CD4-positive, alpha-beta T cell treated with Interleukin-15 for 4 hours (primary cell): Measurements from ENCODE around the gene TBXA2R.

ENCODE experiments used
- DNase-seq: peaks from one replicate; pipeline ENCODE4 v3.0.0-alpha.2; 2020; ENCODE audit warnings: low spot score

The TBXA2R gene

DNA sequence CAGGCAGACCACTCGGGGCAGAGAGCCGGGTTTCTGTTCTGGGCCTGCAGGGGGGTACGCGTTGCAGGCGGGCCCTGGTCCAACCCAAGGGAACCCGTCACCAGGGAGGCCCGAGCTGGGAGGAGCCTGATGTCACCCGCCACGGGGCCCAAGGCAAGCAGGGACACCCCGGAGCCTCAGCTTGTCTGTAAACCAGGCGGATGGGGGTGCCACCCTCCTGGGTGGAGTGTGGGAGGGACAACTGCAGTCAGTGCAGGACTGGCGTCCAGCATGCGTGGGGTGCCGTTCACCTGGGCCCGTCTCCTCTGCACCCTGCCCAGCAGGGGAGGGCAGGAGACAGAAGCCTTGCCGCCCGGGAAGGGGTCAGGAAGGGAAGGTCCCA lies 12.9 kb upstream of the TBXA2R start:
- DNase-seq, result no peak

DNA sequence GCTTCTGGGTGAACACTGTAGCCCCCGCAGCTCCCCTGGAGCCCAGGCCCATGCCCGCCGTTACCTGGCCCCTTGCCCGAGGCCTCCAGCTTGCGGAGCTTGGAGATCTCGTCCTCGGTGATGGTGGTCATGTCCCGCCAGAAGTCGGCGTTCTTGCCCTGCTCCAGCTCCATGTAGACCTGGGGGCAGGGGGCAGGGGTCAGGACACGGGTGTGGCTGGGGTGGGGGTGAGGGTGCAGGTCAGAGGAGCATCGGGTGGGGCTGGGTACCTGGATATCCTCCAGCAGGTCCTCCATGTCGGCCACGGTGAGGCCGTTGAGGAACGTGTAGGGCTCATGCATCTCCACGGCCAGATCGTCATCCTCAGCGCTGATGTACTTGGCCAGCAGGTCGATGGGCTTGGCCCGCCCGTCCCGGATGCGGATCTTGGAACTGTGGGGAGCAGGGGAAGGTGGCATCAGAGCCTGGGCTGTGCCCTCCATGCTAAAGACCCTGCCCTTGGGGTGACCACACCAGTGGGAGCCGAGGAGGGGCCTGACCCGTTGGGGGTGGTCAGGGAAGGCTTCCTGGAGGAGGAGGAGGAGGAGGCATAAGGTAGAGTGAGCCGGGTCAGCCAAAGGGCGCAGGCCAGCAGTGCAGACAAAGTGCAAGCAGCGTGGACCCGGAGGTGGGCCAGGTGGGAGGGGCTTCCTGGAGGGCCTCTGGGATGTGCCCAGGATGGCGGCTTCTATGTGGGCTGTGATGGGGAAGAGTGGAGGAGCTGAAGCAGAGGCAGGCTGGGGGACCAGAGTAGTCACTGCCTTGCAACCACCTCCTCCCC lies 12.3 kb upstream of the TBXA2R start:
- no peak for DNase-seq

DNA sequence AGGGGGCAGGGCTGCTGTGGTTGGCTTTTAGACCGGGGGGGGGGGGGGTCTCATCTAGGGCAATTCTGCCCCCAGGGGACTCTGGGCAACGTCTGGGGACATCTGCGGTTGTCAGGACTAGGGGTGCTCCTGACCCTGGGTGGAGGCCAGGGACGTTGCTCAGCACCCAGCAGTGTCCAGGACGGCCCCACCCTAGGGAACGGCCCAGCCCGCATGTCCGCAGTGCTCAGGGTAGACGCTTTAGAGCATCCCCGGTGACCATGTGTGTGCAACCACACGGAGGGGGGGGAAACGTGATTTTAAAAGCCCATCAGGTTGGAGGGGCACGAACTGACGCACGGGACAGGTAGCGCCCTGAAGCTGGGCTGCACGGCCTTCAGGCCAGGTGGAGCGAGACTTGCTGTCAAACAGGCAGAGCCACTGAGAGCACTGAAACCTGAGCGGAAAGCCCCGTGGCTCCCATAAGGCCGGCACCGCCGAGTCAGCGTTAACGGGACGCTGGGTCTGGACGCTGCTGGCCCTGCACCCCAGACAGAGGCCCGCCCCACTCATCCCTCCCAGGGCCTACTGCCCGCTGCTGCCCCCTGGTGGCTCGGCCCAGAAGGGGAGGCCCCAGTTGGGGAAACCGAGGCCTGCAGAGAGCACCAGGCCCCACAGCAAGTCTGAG lies 11.6 kb upstream of the TBXA2R start:
- peak; percentile 25 for DNase-seq

DNA sequence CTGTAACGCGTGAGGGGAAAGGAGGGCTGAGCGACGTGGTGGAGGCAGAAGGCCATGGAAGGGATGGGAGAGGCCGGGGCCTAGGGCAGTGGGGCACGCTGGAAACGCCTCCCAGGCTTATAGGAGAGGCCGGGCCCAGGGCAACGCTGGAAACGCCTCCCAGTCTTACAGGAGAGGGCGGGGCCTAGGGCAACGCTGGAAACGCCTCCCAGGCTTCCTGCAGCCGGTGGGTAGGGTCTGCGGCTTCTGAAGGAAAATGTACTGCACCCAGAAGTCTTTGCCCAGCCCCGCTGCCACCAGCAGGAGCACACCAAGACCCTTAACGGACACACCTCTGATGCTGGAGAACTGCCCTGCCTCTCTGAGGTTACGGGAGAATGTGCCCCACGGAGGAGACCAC lies 10.8 kb upstream of the TBXA2R start:
- no peak for DNase-seq

DNA sequence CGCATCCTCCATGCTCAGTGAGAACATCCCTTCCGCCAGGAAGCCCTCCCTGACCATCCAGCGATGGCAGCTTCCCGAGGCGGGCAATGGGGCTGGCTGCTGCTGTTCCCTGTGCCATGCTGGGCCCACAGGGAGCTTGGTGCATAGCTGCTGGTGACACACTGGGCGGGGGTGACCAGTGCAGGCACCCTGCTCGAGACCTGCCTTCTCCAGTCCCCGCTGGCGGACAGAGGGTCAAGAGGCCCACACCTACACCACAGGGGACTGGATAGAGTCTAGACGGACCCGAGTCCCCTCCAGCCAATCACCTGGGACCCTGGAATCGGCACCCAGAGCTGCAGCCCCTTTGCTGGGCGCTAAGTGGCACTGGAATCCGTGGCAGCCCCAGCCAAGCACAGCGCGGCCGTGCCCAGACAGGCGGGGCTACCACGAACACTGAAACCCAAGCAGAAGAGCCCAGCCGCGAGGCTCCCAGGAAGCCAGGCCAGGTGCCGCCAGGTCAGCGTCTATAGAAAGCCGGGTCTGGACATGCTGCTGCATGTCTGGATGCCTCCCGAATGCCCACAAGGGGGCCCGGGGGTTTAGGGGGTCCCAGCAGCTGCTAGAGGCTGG lies 9.0 kb upstream of the TBXA2R start:
- no peak for DNase-seq

DNA sequence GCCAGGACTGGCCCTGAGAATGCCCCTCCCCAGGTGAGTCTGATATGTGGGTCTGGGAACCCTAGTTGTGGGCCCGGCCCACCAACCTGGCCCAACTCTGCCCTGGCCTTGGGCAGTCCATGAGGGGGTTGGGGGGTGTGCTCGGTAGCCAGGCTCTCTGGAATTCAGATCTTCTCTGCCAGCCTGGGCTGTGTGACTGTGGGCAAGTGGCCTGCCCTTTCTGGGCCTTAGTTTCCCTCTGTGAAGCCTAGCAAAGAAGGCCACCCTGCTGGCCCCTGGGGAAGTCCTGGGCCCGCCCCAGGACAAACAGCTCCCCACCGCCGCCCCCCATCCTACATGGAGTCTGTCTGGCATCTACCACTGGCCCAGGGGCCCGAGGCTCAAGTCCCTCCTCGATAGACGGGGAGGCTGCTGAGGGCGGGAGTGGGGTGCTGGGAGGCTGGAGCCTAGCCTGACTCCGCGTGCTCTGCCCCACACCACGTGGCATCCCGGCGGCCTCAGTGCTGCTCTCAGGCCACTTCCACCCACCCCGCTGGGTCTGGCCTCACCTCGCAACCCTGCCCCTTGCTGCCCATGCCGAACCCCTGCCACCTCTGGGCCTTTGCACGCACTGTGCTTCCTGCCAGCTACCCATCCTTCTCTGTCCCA lies 8.3 kb upstream of the TBXA2R start:
- no peak for DNase-seq

DNA sequence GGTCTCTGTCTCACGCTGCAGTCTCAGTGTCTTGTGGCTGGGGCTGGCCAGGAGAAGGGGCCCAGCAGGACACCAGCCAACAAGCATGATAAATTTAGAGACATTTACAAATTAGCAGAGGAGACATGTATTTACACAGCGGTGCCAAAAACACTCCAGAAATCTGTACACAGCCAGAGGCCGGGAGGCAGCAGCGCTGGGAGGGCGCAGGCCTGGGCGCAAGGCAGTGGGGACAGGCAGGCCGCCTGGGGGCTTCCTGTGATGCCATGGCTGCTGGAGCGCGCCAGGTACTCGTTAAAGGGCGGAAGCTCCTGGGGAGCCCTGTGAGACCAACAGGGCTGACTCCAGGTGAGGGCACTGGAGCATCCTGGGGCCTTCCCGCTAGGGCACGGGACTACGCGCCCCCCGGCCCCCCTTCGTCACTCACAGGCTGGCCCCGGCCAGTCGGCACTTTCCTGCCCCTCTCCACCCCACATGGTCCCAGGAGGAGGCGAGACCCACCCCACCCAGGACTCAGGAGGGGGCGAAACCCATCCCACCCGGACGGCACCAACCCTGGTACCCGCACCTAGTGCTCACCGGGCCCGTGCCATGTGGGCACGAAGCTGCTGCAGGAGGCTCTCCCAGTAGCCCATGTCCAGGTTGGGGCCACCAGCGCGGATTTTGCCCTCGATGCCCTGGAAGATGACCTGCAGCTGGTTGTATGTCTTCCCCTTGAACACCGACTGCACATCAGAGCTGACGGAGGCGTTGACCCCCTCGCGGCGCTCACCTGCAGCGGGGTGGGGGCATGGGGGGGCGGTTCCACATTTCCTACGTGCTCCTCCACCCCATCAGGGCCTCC lies 7.4 kb upstream of the TBXA2R start:
- DNase-seq, result no peak

DNA sequence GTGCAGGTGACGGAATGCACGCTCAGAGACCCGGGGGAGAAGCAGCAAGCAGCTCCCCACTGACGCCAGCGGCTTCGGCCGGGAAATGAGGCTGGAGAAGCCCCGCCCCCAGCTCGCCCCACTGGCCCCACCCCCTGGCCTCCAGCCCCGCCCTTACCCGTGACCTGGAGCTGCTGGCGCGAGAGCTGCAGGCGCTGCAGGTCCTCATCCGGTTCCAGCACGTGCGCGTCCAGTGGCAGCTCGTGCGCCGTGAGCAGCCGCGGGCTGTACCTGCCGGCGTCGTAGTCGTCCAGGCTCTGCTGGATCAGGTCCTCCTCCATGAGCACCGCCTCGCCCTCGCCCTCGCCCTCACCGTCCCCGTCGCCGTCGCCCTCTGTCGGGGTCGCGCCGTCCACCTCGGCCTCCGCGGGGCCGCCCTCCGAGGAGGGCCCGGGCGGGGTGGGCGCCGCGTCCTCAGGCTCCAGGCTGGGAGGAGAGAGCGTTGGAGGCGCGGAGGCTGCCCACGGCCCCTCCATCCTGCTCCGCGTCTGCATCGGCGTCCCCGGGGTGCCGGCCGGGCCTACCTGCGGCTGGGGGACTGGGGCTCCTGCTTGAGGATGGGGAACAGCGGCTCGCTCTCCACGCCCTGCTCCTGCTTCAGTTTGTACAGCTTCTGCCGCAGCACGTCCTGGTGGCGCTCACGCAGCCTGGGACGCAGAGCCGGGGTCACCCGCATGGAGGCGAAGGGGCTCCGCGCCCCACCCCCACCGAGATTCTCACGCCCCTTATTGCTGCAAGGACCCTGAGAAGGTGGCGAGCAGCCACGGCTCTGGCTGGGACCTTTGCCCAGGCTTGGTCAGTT lies 6.4 kb upstream of the TBXA2R start:
- no peak for DNase-seq

DNA sequence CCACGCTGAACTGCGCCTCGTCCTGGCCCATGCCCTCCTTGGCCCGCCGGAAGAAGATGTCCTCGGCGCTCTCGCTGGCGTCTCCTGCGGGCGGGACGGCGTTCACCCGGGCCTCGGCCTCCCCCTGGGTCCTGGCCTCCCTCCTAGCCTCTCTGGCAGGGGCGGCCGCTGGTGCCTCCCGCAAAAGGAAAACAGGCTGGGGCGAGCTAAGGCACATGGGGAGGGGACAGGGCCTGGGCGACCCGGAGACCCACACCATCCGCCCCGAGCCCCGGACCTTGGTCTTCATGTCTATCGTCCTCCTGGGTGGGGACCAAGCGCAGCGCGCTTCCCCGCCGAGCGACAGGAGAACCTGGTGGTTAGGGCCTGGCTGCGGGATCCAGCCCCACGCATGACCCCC lies 5.7 kb upstream of the TBXA2R start:
- DNase-seq, result no peak

DNA sequence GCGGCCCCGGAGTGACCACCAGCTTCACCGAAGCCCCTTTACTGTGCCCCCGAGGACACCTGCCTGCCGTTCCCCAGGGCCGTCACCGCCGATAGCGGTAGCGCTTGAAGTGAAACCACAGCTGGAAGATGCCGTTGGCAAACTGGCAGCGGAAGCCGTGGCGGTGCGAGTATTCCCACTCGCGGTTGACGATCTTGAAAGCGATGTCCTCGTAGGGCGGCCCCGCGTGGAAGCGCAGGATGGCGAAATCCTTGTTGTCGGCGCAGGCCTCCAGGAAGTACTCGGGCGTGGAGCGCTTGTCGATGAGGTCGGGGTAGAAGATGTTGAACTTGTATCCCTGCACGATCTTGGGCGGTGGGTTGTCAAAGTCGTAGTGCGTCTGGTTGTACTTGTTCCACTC lies 5.2 kb upstream of the TBXA2R start:
- DNase-seq, result no peak

DNA sequence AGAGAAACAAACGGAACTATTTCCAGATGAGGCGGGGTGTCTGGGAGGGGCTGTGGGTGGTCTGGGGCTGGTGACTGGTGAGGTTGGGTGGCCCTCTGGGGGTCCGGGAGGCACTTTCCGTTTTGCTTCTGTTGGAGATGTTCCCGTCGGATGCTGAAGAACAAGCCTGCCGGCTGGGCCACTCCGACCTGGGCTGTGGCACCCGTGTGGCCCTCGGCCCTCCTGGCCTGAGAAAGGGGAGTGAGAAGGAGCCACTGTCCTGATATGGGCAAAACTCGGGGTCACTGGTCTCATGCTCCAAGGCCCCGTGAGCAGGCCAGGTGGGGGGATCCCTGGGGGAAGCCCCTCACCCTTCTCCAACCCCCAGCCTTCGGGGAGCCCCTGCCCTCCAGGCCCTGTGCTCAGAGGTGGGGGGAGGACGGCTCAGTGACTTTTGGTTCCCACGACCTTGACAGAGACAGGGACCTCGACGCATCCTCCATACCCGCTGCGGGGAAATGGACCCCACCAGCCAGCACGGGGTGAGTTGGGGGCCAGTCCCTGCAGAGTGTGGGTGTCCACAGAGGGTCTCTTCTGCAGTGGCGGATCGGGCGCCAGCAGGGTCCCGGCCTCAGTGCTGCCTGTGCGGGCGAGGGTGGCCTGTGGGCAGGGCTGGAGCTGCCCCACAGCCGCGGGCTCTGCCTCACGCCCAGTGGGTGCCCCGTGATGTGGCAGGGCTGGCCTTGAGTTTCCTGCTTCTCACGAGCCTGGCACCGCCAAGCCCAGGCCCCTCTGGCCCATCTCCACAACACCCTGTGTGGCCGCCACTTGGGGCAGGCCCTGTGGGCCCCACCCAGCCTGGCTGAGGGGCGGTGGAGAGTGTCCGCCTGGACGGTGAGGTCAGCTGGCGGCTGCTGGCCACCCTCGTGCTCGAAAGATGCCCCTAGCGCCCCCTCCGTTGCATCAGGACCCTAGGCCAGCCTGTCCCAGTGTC lies 4.4 kb upstream of the TBXA2R start:
- DNase-seq, result no peak

DNA sequence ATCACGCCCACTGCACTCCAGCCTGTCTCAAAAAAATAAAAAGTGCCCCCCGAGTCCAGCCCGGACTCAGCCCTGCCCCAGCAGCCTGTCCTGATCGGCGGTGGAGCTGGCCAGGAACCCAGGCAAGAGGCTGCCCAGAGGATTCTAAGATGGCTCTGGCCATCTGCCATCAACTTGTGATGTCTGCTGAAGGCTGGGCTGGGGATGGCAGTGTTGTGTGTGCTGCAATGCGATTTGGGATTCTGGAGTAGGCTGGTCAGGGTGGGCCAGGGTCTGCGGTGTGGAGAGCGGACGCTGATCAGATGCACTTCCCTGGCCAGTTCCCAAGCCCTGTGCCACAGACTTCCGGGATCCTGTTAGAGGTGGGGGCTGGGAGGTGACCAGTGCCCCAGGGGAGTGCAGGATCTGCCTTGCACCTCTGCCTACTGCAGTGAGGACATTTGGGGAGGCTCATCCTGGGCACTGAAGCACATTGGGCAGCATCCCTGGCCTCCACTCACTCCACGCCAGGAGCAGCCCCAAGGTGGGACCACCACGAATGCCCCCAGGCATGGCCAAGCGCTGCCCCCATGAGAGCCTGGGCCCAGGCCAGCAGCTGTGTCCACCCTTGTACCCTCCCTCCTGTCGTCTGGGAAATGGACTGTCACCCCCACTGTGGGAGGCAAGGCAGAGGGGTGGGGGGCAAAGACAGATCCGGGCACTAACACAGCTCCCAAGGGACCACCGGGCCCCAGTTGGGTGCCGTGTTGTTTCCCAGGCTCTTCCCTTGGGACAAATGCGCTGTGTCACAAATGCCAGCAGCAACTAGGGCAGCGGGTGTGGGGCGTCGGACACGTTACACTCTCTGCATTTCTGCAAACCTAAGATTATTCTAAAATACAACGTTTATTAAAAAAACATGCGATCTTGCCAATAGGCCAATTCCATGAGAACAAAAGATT lies 3.4 kb upstream of the TBXA2R start:
- no peak for DNase-seq

DNA sequence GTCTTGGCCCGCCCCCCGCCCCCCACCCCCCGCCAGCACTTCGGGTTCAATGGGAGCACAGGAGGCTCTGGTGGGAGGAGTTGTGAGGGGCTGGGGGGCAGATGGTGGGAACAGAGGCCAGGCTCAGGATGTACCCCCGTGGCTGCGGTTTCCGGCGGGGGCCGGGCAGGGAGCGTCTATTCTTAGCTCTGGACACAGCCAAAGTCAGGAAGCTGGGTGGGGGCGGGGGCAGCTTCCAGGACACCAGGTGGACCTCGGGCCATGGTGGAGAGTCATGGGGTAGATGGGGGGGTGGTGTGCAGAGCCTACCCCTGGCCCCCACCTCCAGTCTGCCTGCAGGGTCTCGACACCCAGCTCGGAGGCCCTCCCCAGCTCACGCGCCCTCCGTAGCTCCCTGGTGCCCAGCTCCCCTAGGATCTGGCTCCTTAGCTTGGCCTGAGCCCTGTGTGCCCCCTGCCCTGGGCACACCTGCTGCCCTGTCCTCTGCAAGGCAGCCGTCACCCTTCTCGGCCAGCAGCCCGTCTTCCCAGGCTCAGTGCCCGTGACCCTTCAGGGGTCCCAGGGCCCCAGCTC lies 2.2 kb upstream of the TBXA2R start:
- no peak for DNase-seq

DNA sequence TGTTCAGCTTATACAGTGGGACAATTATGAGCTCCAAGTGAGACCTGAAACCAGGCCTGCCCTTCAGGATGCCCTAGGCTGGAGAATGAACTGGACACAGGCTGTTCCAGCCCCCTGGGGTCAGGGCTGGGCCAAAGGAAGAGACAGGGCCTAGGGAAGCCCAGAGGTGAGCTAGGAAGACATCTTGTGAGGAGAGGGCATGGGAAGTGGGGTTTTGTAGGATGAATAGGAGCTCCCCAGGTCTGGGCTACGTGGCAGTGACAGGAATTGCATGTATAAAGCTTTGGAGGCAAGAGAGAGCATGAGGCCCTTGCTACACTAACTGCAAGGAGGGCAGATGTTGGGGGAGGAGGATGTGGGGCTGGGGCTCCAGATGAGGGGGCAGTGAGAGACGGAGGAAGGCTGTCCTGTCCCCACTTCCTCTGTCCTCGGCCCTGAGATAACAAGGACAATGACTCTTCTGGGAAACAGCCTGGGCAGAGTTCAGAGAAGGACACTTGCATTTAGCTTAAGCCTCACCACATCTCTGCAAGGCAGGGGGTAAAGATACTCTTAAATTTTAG lies 1.5 kb upstream of the TBXA2R start:
- no peak for DNase-seq

DNA sequence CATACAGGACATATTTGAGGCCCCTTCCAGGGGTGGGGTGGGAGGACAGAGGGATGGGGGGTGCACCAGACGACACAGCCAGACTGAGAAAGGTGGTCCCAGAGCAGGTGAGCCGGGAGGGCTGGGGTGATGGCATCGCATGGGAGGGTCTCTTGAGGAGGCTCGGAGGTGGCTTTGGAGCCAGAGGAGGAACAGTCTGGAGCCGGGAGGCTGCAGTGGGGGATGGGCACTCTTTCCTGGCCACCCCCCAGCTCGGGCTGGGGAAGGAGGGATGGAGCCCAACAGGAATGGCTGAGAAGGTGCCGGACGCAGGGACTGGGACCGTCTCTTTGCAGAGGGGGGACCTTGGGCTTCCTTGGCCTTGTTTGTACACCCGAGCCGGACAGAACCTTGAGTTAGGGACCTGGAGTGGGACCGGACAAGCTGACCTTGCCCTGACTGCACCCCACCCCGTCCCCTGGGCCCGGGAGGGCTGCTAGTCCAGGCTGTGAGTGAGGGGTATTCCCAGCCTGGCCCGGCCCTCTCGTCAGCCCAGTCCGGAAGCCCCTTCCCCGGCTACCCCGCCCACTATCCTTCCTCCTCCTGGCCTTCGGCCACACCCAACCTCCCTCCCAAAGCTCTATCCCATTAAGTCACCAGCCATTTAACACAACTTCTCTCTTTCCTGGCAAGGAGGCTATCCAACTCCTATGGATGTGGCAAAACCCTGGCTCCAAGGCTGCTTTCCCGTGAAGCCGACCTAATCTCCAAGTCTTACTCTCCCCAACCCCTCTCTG lies 816 bp upstream of the TBXA2R start:
- DNase-seq, result no peak

DNA sequence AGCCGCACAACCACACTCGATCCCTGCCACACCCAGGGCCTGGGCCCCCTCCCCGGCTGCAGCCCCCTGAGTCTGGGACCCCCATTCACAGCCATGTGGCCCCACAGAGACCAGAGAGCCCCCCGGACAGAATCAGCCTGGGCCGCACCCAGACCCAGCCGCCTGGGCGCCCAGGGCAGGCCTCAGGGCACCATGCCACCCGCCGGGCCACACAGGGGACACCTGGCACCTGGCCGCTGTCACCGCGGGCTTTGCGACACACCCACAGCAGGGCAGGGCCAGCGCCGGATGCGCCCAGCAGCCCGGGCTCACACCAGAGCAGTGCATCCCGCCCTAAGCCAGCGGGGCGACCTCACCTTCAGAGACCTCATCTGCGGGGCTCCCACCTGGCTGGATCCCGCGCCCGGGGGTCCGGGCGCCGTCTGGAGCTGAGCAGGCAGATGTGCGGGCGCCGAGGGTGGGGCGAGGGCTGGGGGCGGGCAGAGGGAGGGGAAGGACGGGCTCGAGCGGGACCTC lies 443 bp downstream of the TBXA2R start:
- peak; percentile 10 for DNase-seq

DNA sequence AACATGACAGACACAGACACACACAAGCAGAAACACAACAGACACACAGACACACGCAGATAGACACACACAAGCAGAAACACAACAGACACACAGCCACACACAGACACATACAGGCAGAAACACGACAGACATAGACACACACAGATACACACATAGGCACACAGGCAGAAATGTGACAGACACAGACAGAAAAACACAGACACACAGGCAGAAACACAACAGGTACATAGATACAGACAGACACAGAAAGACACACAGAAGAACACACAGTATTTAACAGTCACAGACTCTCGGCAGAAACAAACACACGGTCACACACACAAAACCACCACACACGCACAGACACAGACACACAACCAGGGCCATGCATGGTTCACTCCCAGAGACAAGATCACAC lies 905 bp downstream of the TBXA2R start:
- no peak for DNase-seq
